GM12872 (cell line): ENCODE measurements around the gene CARMIL1.

ENCODE experiments used
- TF ChIP-seq, protein P1 (sequence below): IDR thresholded peaks from 3 replicates; pipeline ENCODE4 v1.5.1; 2011; ENCODE audit warnings: low read depth, mild to moderate bottlenecking, low read length, moderate library complexity; ENCODE audit not compliant: insufficient read depth

Gene CARMIL1

GRCh38 chr6:25371037-25371347 is 91.8 kb downstream of the CARMIL1 start:
- TF ChIP-seq, protein P1, sequence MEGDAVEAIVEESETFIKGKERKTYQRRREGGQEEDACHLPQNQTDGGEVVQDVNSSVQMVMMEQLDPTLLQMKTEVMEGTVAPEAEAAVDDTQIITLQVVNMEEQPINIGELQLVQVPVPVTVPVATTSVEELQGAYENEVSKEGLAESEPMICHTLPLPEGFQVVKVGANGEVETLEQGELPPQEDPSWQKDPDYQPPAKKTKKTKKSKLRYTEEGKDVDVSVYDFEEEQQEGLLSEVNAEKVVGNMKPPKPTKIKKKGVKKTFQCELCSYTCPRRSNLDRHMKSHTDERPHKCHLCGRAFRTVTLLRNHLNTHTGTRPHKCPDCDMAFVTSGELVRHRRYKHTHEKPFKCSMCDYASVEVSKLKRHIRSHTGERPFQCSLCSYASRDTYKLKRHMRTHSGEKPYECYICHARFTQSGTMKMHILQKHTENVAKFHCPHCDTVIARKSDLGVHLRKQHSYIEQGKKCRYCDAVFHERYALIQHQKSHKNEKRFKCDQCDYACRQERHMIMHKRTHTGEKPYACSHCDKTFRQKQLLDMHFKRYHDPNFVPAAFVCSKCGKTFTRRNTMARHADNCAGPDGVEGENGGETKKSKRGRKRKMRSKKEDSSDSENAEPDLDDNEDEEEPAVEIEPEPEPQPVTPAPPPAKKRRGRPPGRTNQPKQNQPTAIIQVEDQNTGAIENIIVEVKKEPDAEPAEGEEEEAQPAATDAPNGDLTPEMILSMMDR: no peak

GRCh38 chr6:25375125-25375524 is 96.0 kb downstream of the CARMIL1 start:
- TF ChIP-seq, protein P1: no peak

GRCh38 chr6:25377664-25378063 is 98.5 kb downstream of the CARMIL1 start:
- TF ChIP-seq, protein P1: no peak

- TF ChIP-seq, protein P1: no peak
These were observed 101.9 kb downstream of the CARMIL1 start for GRCh38 chr6:25381077-25381476.

- TF ChIP-seq, protein P1: no peak
These were observed 105.1 kb downstream of the CARMIL1 start for GRCh38 chr6:25384234-25384633.

GRCh38 chr6:25384967-25385366 is 105.8 kb downstream of the CARMIL1 start:
- TF ChIP-seq, protein P1: no peak

DNA sequence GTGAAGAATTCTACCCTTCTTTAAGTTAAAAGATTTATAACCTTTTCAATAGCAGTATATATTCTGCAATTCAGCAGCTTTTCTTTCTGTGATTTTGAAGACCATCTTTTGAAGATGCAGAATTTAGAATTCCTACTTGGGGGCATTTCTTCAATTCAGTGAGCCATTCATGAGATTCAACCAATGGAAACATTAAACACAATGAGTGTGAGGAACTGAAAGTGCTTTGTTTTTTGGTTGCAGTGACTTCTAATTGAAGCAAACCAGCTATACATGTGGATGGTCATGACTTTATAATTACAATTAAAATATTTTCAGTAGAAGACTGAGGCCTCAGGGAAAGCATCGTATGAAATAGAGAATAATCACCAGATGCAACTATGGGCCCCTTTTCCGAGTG is 108.3 kb downstream of the CARMIL1 start:
- TF ChIP-seq, protein P1: no peak

DNA sequence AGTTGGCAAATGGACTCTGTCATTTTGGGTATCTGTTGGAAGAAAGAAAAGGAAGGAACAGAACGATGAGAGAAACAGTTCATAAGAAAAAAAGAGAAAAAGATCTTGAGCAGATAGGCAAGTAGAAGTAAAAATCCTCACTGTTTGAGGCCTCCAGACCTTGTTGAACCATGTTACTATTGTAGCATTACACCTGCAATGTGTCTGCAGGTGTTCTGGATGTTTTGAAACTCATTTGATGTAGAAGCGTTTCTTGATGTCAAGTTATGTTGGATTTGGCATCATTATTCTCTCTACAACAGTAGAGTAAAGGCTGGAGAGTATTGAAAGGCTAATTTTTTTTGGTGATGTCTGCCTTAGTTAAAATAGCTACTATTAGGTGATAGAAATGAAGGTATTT is 108.7 kb downstream of the CARMIL1 start:
- TF ChIP-seq, protein P1: no peak
